ENCODE results near the gene FOSL2. TPM values are rescaled to one million over a fixed set of nuclear protein-coding genes. Genes with fewer than 3 reads are reported as not detected.

FOSL2 gene
- total RNA-seq, 1 donor from 2014 or later, result 18.0 TPM

DNA sequence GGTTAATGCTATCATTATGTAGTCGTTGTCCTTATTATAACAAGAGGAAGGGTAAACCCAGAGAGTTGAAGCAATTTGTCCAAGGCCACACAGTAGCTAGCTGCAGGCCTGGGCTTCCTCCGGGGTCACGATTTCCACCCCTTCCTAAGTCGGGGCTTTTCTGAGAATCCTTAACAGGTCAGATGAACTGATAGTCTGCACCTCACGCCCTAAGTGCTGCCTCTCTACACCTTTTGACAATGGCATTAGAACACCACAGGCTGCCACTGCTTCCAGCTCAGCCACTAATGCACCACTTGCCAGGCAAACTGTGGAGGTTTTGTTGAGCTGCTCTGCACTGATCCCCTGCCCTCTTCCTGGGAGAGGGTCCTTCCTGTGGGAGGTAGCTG is 37.7 kb downstream of the FOSL2 start:
- DNase-seq (ENCODE audit: low read depth in 2 of 2), result no peak

DNA sequence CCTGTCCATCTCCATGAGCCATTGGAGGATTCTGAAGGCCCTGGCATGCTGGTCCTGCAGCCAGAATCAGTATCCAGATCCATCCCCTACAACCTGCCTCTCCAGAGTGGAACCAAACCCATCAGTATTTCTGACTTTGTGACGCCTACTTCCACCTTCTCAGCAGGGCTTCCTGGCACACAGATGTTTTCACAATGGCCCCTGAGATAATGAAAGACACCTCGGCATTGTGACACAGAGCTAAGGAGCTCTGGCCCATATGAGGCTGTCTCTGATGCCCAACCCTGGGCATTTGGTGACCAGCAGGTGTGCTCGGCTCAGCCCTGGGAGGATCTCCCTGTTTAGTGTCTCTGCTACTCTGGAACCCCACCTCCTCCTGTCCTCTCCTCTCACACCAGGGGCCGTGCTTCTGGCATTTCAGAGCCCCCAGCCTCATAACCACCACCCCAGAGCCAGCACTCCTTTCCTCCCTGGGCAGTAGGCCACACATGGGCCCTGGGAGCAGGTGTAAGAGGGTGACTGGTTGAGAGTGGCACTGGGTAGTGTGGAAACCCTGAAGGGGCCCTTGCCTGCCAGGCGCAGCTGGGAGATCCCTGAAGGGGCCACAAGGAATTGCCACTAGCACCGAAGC is 38.2 kb downstream of the FOSL2 start:
- no peak for DNase-seq (ENCODE audit: low read depth in 2 of 2)

DNA sequence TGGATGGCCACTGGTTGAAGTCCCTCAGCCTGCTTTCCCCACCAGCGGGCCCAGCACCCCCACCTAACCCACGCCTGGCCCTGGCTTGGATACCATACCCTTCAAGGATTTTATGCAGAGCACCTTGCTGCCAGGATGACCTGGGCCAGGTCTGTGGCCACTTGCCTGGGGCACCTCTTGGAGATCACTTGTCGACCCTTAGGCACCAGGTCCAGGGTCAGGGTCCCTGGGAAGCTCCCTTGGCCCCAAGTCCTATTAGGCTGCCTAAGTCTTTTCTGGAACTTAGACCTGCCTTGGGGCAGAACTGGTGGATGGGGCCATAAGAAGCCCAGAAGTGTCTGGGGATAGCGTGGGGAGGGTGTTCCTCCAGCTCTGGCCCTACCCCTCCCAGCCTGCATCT is 39.1 kb downstream of the FOSL2 start:
- DNase-seq (ENCODE audit: low read depth in 2 of 2), result no peak

DNA sequence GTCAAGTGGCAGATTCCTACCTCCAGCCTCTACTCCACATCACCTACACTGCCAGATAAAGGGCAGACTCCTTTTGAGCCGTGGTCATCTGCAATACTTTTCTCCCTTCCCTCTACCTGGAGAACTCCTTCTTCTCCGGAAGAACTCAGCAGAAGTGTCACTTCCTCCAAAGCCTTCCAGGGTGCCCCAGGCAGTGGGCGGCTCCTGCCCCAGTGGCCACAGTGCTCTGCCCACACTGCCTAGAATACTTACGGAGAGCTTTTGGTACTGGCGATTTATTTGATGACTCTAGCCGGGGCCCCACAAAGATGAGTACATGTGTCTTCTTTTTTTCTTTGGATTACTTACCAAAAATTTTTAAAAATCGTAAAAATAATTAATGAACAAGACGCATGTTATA is 39.7 kb downstream of the FOSL2 start:
- DNase-seq (ENCODE audit: low read depth in 2 of 2), result no peak

GRCh38 chr2:28433215-28433614 is 40.6 kb downstream of the FOSL2 start:
- no peak for DNase-seq (ENCODE audit: low read depth in 2 of 2)

GRCh38 chr2:28433935-28434599 is 41.4 kb downstream of the FOSL2 start:
- no peak for DNase-seq (ENCODE audit: low read depth in 2 of 2)

- no peak for DNase-seq (ENCODE audit: low read depth in 2 of 2)
Observed at GRCh38 chr2:28434600-28434989, 41.9 kb downstream of the FOSL2 start.

DNA sequence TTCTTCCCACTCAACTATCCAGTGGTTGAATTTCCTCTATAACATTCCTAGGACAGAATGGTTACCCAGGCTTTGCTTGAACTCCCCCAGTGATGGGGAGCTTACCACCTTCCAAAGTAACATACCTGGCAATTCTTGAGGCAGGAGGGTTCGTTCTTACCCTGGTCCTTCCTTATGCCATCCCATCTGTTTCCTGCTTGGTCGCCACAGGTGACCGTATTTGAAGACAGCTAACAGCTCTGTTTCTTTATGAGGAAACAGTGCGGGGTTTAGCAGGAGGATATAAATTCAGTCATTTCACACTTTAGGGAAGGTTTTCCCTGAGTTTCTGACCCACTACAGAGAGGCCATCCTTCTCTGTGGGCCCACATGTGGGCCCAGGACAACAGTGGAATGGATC is 42.6 kb downstream of the FOSL2 start:
- no peak for DNase-seq (ENCODE audit: low read depth in 2 of 2)

DNA sequence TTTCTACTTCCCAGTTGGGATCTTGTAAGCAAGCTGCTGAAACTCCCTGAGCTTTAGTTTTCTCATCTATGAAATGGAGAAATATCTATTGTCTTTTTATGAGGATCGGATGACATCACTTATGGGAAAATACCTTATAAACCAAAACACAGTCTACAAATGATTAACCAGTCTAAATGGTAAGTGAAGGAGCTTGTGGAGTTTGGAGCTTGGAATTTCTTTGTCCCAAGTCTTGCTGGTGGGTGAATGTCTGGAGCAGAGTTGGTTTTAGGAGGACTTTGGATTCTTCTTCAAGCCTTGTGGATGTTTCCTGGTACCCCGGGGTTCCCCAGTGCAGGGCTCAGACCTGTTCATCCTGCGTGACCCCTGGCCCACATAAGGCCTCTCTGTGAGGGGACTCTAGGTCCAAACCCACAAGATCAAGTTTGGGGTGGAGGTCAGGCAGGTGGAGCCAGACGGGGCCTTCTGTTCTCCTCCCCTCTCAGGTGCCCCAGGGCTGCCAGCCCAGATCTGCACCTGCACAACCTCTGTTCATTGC is 43.2 kb downstream of the FOSL2 start:
- DNase-seq (ENCODE audit: low read depth in 2 of 2), result no peak

- no peak for DNase-seq (ENCODE audit: low read depth in 2 of 2)
Observed at GRCh38 chr2:28436525-28437051, 43.9 kb downstream of the FOSL2 start.

GRCh38 chr2:28437149-28437835 is 44.6 kb downstream of the FOSL2 start:
- DNase-seq (ENCODE audit: low read depth in 2 of 2), result no peak

DNA sequence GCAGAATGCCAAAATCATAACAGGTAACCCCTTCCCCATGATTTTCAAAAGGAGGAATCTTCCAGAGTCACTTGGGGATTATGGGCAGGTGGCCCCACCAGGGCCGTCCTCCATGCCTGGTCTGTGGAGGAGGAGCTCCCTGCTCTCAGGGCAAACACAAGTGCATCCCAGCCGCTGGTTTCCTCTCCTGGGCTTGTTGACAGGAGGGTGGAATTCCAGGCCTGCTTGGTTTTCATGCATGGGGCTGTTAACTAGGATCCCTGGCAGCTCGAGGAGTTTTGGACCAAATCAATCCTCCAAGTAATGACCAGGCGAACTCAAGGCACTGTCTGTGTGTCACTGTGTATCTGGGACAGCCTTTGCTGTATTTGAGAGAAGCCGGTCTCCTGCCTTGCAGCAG is 45.3 kb downstream of the FOSL2 start:
- no peak for DNase-seq (ENCODE audit: low read depth in 2 of 2)

DNA sequence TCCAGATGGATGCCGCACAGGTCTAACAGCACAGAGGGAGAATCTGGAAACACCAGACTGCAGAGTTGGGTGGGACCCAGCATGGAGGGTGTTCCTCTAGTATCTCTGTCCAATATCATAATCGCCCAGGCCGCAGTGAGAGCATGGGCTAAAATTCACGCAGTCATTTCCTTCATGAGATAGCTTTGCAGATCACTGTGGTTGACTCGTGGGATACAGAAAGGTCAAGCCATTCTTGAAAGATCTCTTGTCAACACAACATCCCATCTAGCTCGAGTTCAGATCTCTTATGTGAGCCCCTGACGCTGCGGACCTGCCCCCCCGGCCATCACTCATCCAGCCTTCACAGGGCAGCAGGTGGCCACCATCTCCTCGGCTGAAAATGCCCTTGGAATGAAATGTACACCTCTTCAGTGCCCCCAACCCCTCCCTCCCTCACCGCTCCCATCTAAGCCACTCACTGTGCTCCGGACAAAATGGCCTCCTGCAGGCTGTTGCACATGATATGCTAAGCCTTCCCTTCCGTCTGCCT is 45.9 kb downstream of the FOSL2 start:
- DNase-seq (ENCODE audit: low read depth in 2 of 2), result no peak

DNA sequence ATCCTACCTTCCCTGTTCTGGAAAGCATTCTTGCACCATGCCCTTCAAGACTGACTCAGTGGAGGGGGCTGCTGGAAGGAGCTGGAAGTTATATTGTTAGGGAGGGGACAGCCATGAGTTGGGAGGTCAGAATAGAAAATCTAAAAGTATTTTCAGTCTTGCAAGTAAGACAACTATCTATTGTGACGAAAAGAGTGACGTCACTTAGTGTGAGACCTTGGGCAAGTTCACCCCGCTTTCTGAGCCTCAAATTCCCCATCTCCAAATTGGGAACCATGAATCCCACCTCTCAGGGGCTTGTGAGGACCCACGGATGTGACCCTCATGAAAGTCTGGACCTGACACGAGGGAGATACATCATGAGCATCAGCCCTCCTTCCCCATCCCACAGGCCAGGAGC is 46.5 kb downstream of the FOSL2 start:
- DNase-seq (ENCODE audit: low read depth in 2 of 2), result no peak

- no peak for DNase-seq (ENCODE audit: low read depth in 2 of 2)
Observed at GRCh38 chr2:28439763-28440162, 47.1 kb downstream of the FOSL2 start.

- no peak for DNase-seq (ENCODE audit: low read depth in 2 of 2)
Observed at GRCh38 chr2:28442328-28442727, 49.7 kb downstream of the FOSL2 start.

DNA sequence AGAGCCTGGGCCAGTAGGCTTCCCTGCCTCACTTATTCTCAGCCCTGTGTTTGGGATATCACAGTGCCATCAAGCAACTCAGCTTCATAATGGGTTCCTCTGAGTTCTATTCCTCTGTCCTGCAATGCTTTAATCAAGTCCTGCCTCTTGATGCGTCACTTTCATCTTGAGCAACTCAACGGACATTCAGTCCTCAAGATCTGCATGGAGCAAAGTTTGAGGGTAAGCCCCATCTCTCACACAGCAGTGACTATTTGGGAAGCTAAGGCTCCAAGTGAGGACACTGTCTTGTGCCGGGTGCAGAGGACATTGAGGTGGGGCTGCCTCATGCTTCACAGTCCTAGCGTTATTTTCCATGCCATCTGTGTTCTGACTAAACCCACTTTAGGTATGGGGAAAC is 52.3 kb downstream of the FOSL2 start:
- DNase-seq (ENCODE audit: low read depth in 2 of 2), result no peak

- peak in 1 of 2 donors; percentile 63 for DNase-seq (ENCODE audit: low read depth in 2 of 2)
Observed at GRCh38 chr2:28445448-28446258, 53.0 kb downstream of the FOSL2 start.

GRCh38 chr2:28446531-28446930 is 53.9 kb downstream of the FOSL2 start:
- DNase-seq (ENCODE audit: low read depth in 2 of 2), result no peak

DNA sequence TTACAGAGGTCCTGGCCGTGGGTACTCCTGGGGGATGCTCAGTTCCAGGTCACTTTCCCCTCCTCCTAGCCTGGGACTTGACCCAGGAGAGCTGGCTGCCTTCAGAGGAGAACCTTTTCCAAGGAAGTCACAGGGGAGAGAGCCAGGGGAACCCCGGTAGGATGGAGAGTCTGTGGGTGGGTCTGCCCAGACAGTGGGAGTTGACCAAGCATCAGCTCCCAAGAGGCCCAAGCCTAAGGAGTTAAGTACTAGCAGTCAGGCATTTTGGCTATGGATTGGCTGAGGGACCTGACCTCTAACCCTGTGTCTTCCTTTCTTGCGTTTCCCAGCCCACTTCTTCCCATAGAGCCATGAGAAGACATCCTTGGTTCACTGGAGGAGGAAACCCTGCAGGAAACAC is 54.4 kb downstream of the FOSL2 start:
- DNase-seq (ENCODE audit: low read depth in 2 of 2), result no peak
